NCI-H2081 (cell line): ENCODE data around the gene DNAH5.
A peak's percentile ranks its signal among the peaks of the same experiment; 100 is the strongest.

Experiments
- DNase-seq, 2 experiments: peaks; one replicate each; lab custom pipeline; 2025; lab: John Stamatoyannopoulos, UW

The DNAH5 gene

DNA sequence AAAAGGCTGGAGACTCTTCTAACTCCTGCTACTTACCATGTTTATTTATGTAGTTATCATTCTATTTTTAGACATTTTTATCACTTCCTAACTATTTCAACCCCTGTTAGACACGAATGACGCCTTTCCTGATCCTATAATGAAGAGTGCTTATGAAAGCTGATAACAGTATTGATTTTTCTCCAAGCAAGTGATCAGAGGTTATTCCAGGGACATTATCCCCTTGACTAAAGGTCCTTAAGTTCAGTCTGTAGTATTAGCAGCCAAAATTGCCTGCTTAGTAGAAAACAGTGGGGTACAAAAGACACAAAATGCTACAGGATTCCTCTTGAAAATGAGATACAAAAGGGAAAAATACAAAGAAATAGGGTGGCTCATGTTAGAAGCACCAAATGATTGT lies 235.6 kb downstream of the DNAH5 start:
- no peak for DNase-seq

DNA sequence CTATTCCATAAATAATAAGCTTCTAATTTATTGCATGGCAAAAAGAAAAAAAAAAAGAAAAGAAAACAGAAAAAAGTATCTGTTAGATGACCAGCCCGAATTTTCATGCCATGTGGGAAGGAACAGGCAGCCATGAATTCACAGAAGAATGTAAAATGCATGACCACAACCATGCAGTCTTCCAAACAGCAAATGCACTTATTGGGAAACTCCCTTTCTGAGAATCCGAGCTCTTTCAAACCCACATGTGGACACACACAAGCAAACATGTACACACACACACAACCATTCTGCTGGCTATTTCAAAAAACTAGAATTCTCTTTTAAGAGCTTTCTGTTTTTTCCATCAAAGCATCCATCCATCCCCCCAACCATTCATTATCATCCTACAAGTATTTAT lies 236.1 kb downstream of the DNAH5 start:
- no peak for DNase-seq

DNA sequence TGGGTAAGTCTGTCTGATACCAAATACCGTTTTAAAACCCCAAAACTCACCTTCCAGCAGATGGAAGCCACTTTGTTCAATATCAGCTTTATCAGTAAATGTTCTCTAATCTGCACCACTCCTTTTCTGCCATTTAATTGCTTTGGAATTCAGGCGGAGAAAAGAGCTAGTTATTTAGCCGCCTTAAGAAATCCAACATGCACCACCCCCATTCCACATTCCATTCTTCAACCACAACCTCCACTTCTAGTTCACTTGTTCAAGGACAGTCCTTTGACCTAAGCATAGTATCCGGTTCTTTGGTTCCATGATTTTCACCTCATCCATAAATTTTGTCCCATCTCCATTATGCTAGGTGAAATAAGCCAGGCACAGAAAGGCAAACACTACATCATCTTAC lies 240.1 kb downstream of the DNAH5 start:
- no peak for DNase-seq

DNA sequence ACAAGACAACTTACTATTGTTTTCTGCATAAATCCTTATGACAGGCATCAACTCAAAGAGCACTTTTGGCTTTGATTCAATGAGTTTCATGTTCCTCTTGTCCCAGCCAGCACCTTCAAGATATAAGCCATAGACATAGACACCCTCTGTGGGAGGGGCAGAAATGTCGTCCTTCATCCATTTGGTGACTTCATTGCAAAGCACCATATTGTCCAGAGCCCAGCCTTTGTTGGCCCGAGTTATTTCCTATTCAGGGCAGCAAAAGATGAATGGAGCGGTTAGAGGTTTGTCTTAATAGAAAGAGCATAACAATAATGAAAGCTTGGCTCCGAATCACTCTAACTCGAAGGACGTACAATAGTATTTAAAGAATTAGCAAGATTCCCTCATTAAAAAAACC lies 243.9 kb downstream of the DNAH5 start:
- no peak for DNase-seq

DNA sequence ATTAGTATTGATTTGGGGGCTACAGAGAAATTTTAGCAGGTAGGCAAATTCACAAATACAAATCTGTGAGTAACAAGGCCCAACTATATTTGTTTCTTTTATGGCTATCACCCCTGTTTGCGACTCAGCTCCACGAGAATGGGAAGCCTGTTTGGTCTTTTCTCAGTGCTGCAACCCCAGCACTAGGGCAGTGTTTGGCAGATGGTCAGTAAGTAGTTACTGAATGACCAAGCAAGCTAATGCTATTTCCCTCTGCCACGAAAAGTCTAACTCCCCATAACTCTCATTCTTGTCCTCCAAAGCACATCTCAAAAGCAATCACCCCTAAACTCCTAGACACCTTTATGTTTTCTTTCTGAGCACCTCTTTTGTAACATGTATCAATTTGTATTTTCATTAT lies 245.6 kb downstream of the DNAH5 start:
- DNase-seq, result no peak

DNA sequence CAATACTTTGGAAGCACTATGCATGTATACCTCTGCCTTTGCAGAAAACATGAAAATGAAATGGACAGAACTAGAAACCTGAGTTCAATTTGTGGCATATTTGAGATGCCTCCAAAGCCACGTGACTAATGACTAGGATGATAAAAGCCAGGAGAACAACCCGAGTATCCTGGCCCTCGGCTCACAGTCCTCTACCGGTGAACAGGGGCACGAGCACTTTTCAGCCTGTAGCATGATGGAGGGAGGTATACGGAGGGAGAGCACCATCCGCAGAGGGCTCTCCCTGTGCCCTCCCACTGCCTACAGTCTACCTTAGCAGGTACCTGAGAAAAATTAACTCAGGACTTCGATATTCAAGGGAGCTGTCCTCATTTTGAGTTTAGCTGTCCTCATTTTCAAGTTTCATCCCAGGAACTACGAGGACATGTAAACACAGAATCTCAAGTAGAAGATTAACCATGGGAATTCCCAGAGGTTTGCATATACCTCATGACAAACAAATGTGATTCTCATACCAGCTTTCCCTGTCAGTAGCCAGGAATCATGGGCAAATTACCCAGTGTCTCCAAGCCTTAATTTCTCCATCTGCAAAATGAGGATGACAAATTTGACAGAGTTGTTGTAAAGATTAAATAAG lies 249.3 kb downstream of the DNAH5 start:
- DNase-seq, result no peak

DNA sequence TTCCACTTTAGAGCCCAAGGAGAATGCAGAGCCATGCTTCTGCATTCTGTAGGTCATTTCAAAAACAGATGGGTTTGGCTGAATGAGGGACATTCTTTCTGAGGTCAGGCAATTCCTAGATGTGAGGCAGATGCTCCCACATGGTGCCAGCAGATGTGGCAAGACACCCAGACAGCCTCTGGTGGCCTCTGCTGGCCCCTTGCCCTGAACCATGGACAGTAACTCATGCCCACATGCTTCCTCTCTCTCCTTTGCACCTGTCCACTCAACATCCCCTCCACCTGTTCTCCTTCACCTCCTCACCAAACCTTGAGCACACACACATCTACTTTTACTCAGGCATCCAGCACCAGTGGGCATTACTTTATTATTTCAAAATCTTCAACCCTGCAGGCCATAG lies 252.3 kb downstream of the DNAH5 start:
- no peak for DNase-seq

DNA sequence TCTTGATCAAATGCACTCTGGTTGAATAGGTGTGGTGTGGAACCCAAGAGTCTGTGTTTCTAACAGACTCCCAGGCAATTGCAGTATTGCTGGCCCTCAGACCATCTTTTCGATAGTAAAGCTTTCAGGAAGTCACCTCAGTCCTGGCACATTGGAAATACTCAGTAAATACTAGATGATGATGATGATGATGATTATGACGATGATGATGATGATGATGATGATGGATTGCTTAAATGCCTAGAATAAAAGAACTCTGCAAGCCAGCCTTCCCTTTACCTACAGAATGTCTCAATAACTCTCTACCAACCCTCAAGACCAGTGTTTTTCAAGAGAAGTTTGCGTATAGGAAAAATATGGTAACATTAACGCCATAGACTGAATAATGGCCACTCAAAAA lies 268.0 kb downstream of the DNAH5 start:
- no peak for DNase-seq

DNA sequence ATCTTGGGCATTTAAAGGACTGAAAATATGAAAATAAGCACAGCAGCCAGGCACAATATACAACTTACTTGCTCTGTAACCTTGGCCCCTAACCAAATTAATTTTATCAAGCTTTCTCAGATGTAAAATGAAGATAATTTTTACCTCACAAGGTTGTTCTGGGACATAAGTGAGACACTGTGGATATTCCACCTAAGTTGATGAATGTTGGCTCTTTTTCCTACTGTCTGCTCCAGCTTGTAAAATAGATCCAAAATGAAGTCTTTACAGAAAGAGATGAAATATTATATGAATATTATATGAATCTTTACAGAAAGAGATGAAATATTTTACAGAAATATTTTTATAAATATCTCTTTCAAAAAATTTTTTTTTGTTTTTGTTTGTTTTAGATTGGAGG lies 270.1 kb downstream of the DNAH5 start:
- no peak for DNase-seq

DNA sequence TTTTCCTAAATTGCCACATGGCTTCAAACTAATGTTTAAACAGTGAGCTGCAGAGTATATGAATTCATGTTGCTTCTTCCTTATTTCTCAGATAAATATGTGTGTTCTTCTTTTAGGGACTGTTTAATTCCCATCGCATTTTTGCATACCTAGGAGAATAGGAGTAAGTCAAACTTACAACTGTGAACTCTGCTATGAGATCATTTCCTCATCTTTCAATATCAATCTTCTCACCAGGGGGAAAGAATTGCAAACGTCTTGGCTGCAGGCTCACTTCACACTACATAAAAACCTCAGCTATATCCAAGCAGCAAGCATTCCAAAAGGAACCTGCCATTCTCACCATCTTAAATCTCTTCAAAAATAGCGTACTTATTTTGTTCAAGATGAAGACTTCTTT lies 271.0 kb downstream of the DNAH5 start:
- DNase-seq, result no peak

DNA sequence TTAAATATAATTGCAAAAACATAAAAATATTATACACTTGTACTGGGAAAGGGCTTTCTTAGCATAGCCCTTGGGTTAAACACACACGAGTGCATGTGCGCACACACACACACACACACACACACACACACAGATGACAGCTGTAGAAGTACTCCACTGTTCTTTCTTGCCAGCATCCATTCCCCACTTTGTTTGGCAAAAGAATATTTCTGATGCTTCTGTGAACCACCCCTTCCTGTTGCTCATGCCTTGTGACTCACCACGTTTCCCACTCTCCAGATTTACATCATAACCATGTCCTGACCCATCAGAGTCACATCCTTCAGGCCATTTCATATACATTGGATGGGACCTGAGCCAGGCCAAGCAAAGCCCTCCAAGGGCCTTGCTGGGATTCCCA lies 280.1 kb downstream of the DNAH5 start:
- no peak for DNase-seq

DNA sequence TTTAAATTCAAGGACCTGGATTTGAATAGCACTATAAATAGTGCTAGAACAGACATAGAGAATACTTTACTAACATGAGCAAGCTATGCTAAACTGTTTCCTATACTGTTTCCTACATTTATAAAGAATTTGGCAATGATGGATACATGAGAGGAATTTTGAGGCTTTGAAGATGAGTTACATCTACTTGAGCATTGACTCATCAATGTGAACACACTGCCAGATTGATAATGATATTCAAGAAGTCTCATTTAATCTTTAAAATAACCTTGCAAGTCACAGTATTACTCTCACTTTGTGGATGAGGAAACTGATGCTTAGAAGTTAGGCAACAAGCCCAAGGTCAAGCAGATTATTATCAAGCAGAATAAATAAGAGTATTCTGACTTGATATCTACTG lies 281.9 kb downstream of the DNAH5 start:
- no peak for DNase-seq

DNA sequence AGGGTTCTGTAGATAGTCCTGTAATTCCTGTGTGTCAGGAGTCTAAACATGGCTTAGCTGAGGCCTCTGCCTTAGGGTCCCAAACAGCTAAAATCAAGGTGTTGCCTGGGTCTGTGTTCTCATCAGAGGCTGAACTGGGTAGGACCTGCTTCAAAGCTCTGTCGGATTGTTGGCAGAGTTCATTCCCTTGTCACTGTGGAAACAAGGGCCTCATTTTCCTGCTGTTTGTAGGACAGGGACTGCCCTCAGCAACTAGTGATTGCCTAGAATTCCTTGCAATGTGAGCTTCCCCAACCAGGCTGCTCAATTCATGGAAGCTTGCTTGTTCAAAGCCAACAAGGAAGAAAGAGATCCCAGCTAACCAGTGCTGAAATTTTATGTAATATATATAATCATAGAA lies 283.2 kb downstream of the DNAH5 start:
- no peak for DNase-seq

DNA sequence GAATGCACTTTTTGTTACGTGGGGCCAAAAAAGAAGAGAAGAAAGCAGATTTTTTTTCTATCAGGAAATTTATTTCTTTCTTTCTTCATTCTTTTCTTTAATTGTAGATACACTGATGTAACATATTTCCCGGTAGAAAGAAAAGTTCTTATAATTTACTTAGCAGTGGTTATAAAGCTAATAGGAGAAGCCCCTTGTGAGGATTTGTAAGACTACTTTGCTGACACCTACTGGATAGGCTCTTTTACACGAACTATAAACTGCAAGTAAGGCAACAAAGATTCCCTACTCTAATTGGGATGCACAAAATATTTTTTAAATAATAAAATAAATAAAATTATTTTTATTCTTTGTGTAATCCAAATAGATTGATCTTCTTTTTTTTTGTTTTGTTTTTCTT lies 284.4 kb downstream of the DNAH5 start:
- peak; percentile 23 to 50 for DNase-seq

DNA sequence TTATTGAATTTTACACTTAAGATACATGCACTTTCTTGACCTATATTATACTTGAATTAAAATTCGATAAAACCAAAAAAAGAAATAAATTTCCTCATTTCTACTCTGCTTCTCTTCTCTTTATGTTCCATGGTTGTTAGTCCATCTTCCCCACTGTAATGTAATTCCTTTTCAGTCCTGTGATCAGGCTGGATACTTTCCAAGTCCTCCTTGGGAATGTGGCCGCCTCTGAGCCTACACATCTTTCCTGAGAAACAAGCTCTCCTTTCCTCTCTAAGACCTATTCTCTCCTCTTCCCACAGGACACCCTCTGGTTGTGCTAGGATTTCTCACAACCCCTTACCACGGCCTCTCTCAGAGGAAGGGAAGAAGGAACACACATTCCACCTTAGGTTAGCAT lies 285.1 kb downstream of the DNAH5 start:
- no peak for DNase-seq

DNA sequence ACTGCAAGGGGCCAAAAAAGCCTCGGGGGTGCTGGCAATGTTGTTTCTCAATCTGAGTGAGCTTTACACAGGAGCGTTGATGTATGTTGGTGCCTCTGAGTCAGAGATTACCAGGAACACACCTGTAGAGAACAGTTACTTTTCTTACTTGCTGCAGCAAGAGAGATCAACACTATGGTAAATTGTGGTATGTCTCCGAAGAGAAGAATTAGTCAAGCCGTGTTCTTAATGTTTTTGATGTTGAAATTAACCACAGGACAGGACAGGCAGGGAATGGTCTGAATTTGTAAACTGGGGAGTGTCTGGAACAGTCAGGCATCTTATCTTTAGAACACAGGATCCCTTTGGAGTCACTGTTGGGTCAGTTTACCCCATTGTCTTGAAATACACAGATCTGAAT lies 285.7 kb downstream of the DNAH5 start:
- DNase-seq, result no peak

DNA sequence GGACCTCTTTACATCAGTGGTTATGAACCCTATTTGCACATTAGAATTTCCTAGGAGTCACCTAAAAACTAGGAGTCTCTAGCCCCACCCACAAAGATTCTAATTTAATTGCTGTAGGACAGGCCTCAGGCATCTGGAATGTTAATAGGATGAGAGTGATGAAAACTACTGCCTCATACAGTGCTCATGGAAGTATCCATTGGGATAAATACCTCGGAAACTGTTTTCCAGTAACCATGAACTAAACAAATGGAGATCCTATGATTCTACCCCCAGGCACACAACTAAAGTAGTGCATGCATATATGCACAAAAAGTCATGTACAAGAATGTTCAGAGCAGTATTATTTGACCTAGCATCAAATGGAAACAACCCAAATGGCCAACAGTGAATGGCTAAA lies 286.3 kb downstream of the DNAH5 start:
- no peak for DNase-seq

DNA sequence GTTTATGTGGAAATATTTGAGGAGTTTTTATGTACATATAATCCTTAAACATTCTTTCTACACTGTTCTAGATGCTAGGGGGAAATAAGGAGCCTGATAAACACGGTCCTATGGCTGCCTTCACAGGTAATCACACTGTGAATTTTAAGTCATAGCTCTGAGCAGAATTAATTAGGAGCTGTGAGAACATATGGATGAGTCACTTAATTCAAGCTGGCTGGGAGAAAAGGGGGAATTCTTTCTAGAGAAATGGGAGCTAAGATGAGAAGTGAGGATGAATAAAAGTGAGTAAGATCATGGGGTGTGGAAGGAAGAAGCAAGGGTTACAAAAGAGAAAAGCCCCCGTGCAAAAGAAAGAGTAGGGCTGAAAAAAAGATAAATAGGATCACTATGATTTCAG lies 290.8 kb downstream of the DNAH5 start:
- no peak for DNase-seq

DNA sequence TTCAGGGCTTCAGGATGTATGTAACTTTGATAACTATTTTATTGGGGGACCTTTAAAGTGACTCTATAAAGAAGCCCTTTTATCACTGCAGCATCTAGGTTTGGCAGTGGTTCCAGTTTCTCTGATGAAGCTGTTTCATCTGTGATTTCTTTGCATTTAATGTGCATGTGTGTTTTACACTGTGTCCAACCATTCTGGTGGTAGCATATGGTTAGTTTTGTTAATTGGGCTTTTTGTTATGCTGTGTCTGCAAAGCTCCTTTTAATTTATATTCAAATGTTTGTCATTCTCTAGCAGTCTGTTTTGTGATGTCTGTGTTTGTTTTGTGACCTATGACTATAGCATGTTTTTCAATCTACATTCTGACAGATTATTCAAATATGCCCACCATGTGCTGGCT lies 294.8 kb downstream of the DNAH5 start:
- no peak for DNase-seq

DNA sequence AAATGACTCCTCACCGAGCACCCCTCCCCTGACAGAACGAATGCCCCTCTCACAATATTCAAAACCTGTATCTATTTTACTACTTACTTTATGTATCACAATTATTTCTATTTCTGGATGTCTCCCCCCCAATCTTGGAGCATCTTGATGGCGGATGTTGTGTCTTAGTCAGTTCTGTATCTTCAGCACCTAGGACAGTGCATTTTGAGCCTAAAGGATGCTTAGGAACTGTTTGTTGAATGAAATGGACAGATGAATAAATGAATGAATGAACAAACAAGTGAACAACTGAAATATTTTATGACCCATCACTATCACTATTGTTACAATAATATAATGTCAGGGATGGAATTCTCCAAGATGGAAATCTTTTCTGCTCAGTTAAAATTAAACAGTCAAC lies 295.7 kb downstream of the DNAH5 start:
- no peak for DNase-seq

DNA sequence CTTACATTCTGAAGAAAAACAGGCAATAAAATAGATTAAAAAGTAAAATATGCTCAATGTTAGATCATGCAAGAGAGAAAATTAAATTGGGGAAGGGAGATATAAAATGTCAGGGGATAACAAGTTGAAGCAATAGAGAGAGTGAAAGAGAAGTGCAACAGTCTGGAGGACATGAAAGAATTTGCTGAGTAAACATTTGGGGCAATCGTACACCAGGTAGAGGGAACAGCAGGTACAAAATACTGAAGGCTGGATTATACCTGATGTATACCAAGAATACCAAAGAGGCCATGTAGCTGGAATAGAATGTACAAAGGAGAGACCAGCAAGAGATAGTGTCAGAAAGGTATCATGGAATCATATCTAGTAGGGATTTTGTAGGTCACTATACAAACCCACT lies 300.8 kb downstream of the DNAH5 start:
- no peak for DNase-seq

DNA sequence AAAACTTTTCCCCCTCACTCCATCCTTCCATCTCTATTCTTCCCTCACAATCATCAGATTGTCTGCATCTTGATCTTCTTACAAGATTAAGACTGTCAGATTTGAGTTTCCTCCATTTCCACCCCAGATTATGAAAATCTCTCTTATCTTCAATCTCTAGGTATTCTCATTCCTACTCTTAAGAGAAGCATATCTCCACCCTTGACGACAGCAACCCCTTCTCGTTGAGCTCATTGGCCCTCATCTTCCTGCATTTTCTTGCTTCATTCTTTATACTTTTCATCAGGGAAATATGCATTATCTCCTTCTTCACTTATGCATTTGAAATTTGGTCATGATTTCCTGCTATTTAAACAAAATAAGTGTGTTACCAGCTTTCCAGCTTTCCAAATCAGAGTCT lies 301.3 kb downstream of the DNAH5 start:
- DNase-seq, result no peak
